ENCODE measurements around the gene PAX6.

Gene PAX6

GRCh38 chr11:31807799-31808667 is 3.1 kb downstream of the PAX6 start:
- DNase-seq, result no peak

- no peak for DNase-seq
These were observed 4.0 kb downstream of the PAX6 start for GRCh38 chr11:31806928-31807798.

- DNase-seq, result no peak
These were observed 4.8 kb downstream of the PAX6 start for GRCh38 chr11:31806186-31806927.

- no peak for DNase-seq
These were observed 5.4 kb downstream of the PAX6 start for GRCh38 chr11:31805629-31806185.

GRCh38 chr11:31805037-31805628 is 6.0 kb downstream of the PAX6 start:
- DNase-seq, result no peak

GRCh38 chr11:31804312-31805036 is 6.6 kb downstream of the PAX6 start:
- DNase-seq, result no peak

GRCh38 chr11:31803813-31804311 is 7.3 kb downstream of the PAX6 start:
- no peak for DNase-seq

GRCh38 chr11:31802990-31803812 is 7.9 kb downstream of the PAX6 start:
- no peak for DNase-seq

- no peak for DNase-seq
These were observed 8.5 kb downstream of the PAX6 start for GRCh38 chr11:31802609-31802989.

GRCh38 chr11:31802000-31802551 is 9.0 kb downstream of the PAX6 start:
- DNase-seq, result no peak

- DNase-seq, result no peak
These were observed 9.8 kb downstream of the PAX6 start for GRCh38 chr11:31801298-31801702.

GRCh38 chr11:31800398-31801265 is 10.5 kb downstream of the PAX6 start:
- no peak for DNase-seq

GRCh38 chr11:31799435-31800397 is 11.4 kb downstream of the PAX6 start:
- DNase-seq, result no peak

- DNase-seq, result no peak
These were observed 12.3 kb downstream of the PAX6 start for GRCh38 chr11:31798554-31799434.

- DNase-seq, result no peak
These were observed 13.0 kb downstream of the PAX6 start for GRCh38 chr11:31798057-31798553.

- DNase-seq, result no peak
These were observed 13.7 kb downstream of the PAX6 start for GRCh38 chr11:31797190-31798056.

All from DMS153 (cell line).